Common myeloid progenitor, CD34-positive (primary cell): Measurements from ENCODE around the gene NFE2L3.

ENCODE experiments used
- CTCF ChIA-PET: fragments of 350-600 bp; sonication (Branson Sonifier 250); formaldehyde crosslinking; loops from one replicate; lab custom pipeline; 2021; ENCODE audit warnings: antibody characterized with exemption; lab: Charles Lee
- POLR2A ChIA-PET: fragments of 350-600 bp; sonication (Branson Sonifier 250); formaldehyde crosslinking; loops from one replicate; lab custom pipeline; 2021; ENCODE audit warnings: antibody characterized with exemption; lab: Charles Lee
- DNase-seq, 3 donors: peaks; one replicate each; pipeline versions ENCODE4 v3.0.0 to v3.0.0-alpha.2; 2013
- H3K27ac ChIP-seq, 2 experiments: 1 replicate in 1 of 2; 2 replicates in 1 of 2; pipeline ENCODE4 v1.7.0; 2013; ENCODE audit warnings: inconsistent platforms in 2 of 2, low read length in 2 of 2, mild to moderate bottlenecking in 2 of 2, low read depth in 1 of 2, moderate library complexity in 1 of 2; ENCODE audit not compliant: severe bottlenecking in 2 of 2, insufficient read depth in 1 of 2, poor library complexity in 1 of 2
- H3K27me3 ChIP-seq, 5 experiments: replicated peaks in 2 of 5; 1 replicate in 3 of 5; 2 replicates in 2 of 5; pipeline versions ENCODE4 v1.6.1 to v1.7.0; 2013; ENCODE audit warnings: low read length in 4 of 5, mild to moderate bottlenecking in 2 of 5, moderate library complexity in 2 of 5, inconsistent platforms in 1 of 5; ENCODE audit not compliant: insufficient read depth in 5 of 5, control insufficient read depth in 4 of 5
- H3K36me3 ChIP-seq, 4 experiments: 1 replicate in 2 of 4; 2 replicates in 2 of 4; pipeline versions ENCODE4 v1.6.1 to v1.7.0; 2013; ENCODE audit warnings: low read length in 3 of 4, control low read depth in 1 of 4, mild to moderate bottlenecking in 1 of 4; ENCODE audit not compliant: control insufficient read depth in 4 of 4, insufficient read depth in 4 of 4
- H3K4me1 ChIP-seq, 4 experiments: 1 replicate in 3 of 4; 2 replicates in 1 of 4; pipeline versions ENCODE4 v1.6.1 to v1.7.1; 2013; ENCODE audit warnings: low read length in 3 of 4, mild to moderate bottlenecking in 3 of 4, control low read depth in 1 of 4, inconsistent platforms in 1 of 4, moderate library complexity in 1 of 4; ENCODE audit not compliant: control insufficient read depth in 4 of 4, insufficient read depth in 4 of 4; ENCODE audit errors: control extremely low read depth in 1 of 4
- H3K4me3 ChIP-seq, 7 experiments: 1 replicate in 4 of 7; 2 replicates in 3 of 7; pipeline versions ENCODE4 v1.5.1 to v1.7.0; 2013; ENCODE audit warnings: mild to moderate bottlenecking in 7 of 7, low read length in 6 of 7, moderate library complexity in 6 of 7, inconsistent platforms in 2 of 7, low read depth in 2 of 7, control low read depth in 1 of 7; ENCODE audit not compliant: insufficient read depth in 4 of 7, control insufficient read depth in 1 of 7; ENCODE audit errors: extremely low read depth in 1 of 7
- H3K9me3 ChIP-seq, 5 experiments: 1 replicate in 4 of 5; 2 replicates in 1 of 5; pipeline versions ENCODE4 v1.6.1 to v1.7.1; 2013; ENCODE audit warnings: low read length in 4 of 5, mild to moderate bottlenecking in 2 of 5, inconsistent platforms in 1 of 5, low read depth in 1 of 5, moderate library complexity in 1 of 5; ENCODE audit not compliant: control insufficient read depth in 4 of 5, insufficient read depth in 2 of 5; ENCODE audit errors: control extremely low read depth in 1 of 5
- WGBS: methylation state at CpG from one replicate; pipeline ENCODE4 v1.1.5; 2013; ENCODE audit not compliant: insufficient coverage; 5-methylcytosine and 5-hydroxymethylcytosine counted together

NFE2L3 gene

DNA sequence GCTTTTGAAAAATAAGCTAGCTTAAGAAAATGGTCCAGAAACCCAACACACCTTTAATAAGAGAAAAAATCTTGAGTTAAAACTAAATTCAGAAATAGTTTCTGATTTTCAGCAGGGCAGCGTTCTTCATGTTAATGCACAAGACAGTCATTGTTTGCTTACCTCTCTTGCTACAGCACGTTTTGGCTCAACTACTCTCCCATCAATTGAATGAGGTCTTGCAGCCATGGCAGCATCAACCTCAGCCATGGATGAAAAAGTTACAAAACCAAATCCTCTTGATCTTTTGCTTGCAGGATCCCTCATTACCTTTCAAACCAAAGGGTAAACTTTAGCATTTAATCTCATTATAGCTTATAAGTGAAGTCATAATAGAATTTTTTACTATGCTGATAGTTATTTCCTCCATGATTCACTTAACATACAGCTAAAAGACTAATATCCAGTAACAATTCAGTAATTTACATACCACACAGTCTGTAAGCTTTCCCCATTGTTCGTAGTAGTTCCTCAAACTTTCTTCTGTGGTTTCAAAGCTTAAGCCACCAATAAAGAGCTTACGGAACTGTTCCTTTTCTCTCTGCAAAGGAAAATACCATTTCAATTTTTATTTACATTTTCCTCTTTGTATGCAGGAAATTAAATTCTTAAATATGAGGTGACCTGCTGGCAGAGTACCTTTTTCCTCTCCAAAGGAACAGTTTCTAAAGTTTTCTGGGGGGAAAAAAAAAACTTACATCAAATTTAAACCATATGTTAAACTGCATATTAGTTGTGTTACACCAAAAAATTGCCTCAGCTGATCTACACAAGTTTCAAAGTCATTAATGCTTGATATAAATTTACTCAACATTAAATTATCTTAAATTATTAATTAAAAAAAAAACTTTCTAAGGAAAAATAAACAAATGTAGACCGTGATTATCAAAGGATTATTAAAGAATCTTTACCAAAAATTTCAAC lies 45.4 kb downstream of the NFE2L3 start:
- H3K27me3 ChIP-seq = no peaks in the 10 kb centered on the region
- WGBS = 29% methylated on average over 3 of the region's 5 CpGs
- CTCF ChIA-PET = interaction anchor here (0.8 to 8.9 kb wide), 11 partner anchors 9 to 304 kb away, joined by 3 to 150 read pairs (median 10); partner anchors contain the start of gene NFE2L3
- H3K4me1 ChIP-seq = peaks cover 35 to 53% (median 45%) of the 10 kb centered on the region in 4 experiments
- peak overlapping the region in 6 of 7 experiments; percentile 41 to 100 (median 97) for H3K4me3 ChIP-seq
- no peaks in the 10 kb centered on the region for H3K9me3 ChIP-seq
- H3K36me3 ChIP-seq = peaks cover 19 to 69% (median 42%) of the 10 kb centered on the region in 4 experiments
- peak in 2 of 3 donors; percentile 85 to 87 for DNase-seq
- POLR2A ChIA-PET = interaction anchor here (0.8 to 1.8 kb wide), 3 partner anchors 9 to 305 kb away, joined by 3 to 10 read pairs (median 3); no protein-coding TSS in a partner anchor
- peak overlapping the region in 1 of 2 experiments; percentile 99 for H3K27ac ChIP-seq

DNA sequence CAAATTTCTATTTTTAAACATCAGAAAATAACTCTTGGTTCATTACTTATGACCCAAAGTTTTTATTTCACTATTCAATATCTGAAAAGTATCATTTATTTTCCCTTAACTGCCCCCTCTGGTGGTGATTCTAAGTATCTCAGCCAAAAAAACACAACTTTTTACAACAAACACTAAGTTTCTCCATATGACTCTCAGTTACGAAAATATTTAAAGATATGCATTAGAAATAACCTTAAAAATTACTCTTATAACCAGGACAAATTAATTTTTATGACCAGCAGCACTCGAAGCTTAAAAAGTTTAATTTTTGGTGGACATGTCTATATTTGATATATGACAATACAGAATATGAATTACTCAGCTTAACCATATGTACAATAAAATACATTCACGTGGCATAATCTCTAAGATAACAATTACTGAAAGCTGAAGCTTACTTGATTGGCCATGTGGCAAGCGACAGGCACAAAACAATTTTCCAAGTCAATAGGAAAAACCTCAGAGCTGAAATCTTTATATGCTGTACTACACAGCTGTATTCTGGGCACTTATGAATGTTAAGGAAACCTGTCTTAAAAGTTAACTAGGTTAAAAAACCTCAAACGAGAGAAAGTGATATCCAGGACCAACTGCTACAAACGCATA lies 46.3 kb downstream of the NFE2L3 start:
- H3K4me1 ChIP-seq = peaks cover 32 to 53% (median 44%) of the 10 kb centered on the region in 4 experiments
- DNase-seq = peak in 2 of 3 donors; percentile 74 to 78
- ChIA-PET CTCF (interaction anchor here (0.7 to 8.9 kb wide), 13 partner anchors 10 to 963 kb away, joined by 3 to 150 read pairs (median 5); partner anchors contain the start of gene NFE2L3), POLR2A (interaction anchor here (1.1 to 4.1 kb wide), 3 partner anchors 9 to 11 kb away, joined by 3 to 28 read pairs (median 10); no protein-coding TSS in a partner anchor)
- H3K9me3 ChIP-seq = no peaks in the 10 kb centered on the region
- H3K36me3 ChIP-seq = peaks cover 16 to 61% (median 37%) of the 10 kb centered on the region in 4 experiments
- 0% methylated on average over 2 of the region's 6 CpGs for WGBS
- no peaks in the 10 kb centered on the region for H3K27me3 ChIP-seq
- peak overlapping the region in 6 of 7 experiments; percentile 96 to 100 (median 98) for H3K4me3 ChIP-seq
- H3K27ac ChIP-seq = peak overlapping the region; percentile 98 to 99

DNA sequence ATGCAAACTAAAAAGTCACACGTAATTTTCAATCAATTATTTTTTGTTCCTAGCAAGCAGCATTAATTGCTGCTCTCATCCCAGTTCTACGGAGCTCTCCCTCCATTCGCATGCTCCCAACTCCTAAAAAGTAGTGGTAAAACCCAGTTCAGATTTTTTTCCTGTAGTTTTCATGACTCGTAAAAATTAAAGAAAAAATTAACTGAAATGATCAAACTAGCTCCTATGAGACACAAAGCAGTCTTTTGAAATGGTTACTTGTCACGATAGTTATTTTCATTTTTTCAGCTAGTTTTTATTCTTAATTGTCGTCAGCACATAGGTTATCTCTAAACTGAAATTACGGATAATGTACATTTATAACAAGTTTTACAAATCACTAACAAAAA lies 46.8 kb downstream of the NFE2L3 start:
- Histone ChIP-seq H3K4me1 (peaks cover 31 to 53% (median 45%) of the 10 kb centered on the region in 4 experiments), H3K27me3 (no peaks in the 10 kb centered on the region), H3K36me3 (peaks cover 16 to 56% (median 34%) of the 10 kb centered on the region in 4 experiments), H3K4me3 (peak overlapping the region in 6 of 7 experiments; percentile 96 to 100 (median 98)), H3K27ac (peak overlapping the region; percentile 98 to 99), H3K9me3 (no peaks in the 10 kb centered on the region)
- no peak for DNase-seq
- WGBS = 0% methylated on average over 1 of the region's 7 CpGs
- POLR2A ChIA-PET = interaction anchor here (1.6 to 4.1 kb wide), 2 partner anchors 10 to 480 kb away, joined by 3 to 28 read pairs; no protein-coding TSS in a partner anchor
- CTCF ChIA-PET = interaction anchor here (0.7 to 8.9 kb wide), 12 partner anchors 10 to 962 kb away, joined by 3 to 150 read pairs (median 8); partner anchors contain the start of gene NFE2L3

DNA sequence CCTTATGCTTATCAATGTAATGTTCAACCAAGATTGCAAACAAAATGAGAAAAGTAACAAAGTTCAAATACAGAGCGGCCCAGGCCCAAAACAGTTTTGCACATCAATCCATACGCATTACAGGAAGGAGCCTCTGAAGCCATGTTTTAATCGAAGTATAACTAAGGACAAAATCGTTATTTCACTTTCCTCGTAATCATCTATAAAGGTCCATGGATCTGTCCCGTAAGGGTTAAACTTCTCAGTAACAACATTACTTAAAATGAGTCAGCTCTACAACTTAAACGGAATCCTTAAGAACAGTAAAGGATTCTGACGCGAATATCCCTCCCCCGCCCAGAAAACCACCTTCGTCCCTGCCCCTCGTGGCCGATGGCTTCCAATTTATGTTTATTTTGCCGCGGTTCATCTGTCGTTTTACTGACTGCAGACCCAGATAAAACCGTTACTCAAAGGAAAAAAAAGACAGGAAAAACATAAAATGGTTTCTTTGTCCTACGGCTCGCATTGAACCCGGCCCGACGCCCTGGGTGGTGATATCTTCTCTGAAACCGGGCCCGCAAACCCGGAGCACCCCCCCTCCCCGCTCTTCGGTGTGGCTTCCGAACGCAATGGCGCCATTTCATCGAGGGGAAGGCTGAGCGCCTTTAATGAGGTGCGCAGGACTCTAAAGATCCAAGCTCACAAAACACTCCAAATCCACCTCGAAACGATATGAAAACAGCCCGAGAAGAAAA lies 47.5 kb downstream of the NFE2L3 start:
- H3K27ac ChIP-seq = peak overlapping the region; percentile 98 to 99
- peaks cover 15 to 52% (median 30%) of the 10 kb centered on the region in 4 experiments for H3K36me3 ChIP-seq
- H3K9me3 ChIP-seq = no peaks in the 10 kb centered on the region
- CTCF ChIA-PET = interaction anchor here (0.7 to 8.9 kb wide), 12 partner anchors 8 to 962 kb away, joined by 3 to 150 read pairs (median 5); partner anchors contain the start of gene NFE2L3
- POLR2A ChIA-PET = interaction anchor here (0.6 to 4.1 kb wide), 19 partner anchors 8 to 962 kb away, joined by 3 to 28 read pairs (median 4); partner anchors contain the start of genes HOXA7, NFE2L3 and SNX10
- peak; percentile 56 to 72 (median 68) for DNase-seq
- WGBS = 0% methylated on average over 15 of the region's 36 CpGs
- no peaks in the 10 kb centered on the region for H3K27me3 ChIP-seq
- peaks cover 28 to 53% (median 48%) of the 10 kb centered on the region in 4 experiments for H3K4me1 ChIP-seq
- H3K4me3 ChIP-seq = peak overlapping the region; percentile 95 to 100 (median 97)

DNA sequence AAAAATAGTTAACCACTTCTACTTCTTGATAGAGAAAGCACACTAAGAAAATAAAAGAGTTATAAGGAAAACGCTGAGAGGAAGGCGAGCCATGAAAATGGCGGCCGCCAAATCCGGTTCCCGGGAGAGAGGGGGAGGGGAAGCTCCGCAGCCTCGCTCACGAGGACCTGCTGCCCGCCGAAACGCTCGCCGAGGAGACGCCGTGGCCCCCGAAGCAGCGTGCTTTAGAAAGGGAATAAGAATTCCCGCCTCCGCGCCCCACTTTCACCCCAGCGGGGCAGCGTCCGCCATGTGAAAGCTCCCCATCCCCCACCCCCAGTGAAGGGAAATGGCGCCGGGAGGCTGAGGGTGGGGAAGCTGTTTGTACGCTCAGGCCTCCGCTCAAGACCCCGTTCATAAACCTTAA lies 48.0 kb downstream of the NFE2L3 start:
- H3K27ac ChIP-seq = peak overlapping the region; percentile 98 to 99
- H3K4me3 ChIP-seq = peak overlapping the region; percentile 95 to 100 (median 97)
- CTCF ChIA-PET = interaction anchor here (0.7 to 4.9 kb wide), 7 partner anchors 8 to 958 kb away, joined by 3 to 41 read pairs (median 3); partner anchors contain the start of gene NFE2L3
- peak; percentile 70 to 84 (median 80) for DNase-seq
- POLR2A ChIA-PET = interaction anchor here (0.6 to 4.1 kb wide), 20 partner anchors 9 to 970 kb away, joined by 3 to 28 read pairs (median 4); partner anchors contain the start of genes HOXA7, NFE2L3 and SNX10
- WGBS = 0% methylated on average over 10 of the region's 29 CpGs
- peaks cover 15 to 54% (median 26%) of the 10 kb centered on the region in 4 experiments for H3K36me3 ChIP-seq
- H3K27me3 ChIP-seq = no peaks in the 10 kb centered on the region
- peaks cover 32 to 53% (median 49%) of the 10 kb centered on the region in 4 experiments for H3K4me1 ChIP-seq
- no peaks in the 10 kb centered on the region for H3K9me3 ChIP-seq
